GM13976 (cell line): ENCODE data around the gene OAS1.
A peak's percentile ranks its signal among the peaks of the same experiment; 100 is the strongest.

ENCODE experiments used
- DNase-seq: peaks from one replicate; pipeline ENCODE4 v3.0.0; 2012; ENCODE audit warnings: low spot score
- CTCF ChIP-seq: IDR thresholded peaks from 2 replicates; pipeline ENCODE4 v1.5.1; 2012; ENCODE audit warnings: borderline replicate concordance, mild to moderate bottlenecking; ENCODE audit not compliant: insufficient read depth; ENCODE audit errors: extremely low read depth, missing control alignments, control extremely low read depth
- in situ Hi-C: fragments of 300-500 bp; cut with MboI; formaldehyde crosslinking; loops from one replicate; pipeline ENCODE4 v1.12.0; 2022; ENCODE audit warnings: low sequenced_read_pairs, mixed read lengths, inconsistent platforms; ENCODE audit not compliant: unreplicated experiment

Gene OAS1

DNA sequence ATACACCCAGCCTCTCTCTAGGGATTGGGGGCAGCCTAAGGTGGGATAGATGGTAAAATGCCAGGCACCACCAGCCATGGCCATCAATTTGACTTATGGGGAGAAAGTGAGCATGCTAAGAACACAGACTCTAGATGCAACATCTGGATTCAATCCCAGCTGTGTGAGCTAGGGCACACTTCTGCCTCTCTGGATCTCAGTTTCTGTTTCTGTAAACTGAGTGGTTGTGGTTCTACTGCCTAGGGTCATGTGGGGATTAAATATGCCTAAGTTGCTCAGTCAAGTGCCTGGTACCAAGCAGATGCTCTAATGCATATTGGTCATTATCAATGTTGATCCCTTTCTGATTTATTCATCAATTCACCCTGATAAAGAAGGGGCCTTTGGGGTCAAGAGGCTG lies 12.6 kb upstream of the OAS1 start:
- TF ChIP-seq CTCF: no peak
- no peak for DNase-seq
- in situ Hi-C loops: no loop called here

- no peak for DNase-seq
- TF ChIP-seq CTCF: no peak
- in situ Hi-C loops: no loop called here
Measured at GRCh38 chr12:112898380-112898779, 8.4 kb upstream of the OAS1 start.

DNA sequence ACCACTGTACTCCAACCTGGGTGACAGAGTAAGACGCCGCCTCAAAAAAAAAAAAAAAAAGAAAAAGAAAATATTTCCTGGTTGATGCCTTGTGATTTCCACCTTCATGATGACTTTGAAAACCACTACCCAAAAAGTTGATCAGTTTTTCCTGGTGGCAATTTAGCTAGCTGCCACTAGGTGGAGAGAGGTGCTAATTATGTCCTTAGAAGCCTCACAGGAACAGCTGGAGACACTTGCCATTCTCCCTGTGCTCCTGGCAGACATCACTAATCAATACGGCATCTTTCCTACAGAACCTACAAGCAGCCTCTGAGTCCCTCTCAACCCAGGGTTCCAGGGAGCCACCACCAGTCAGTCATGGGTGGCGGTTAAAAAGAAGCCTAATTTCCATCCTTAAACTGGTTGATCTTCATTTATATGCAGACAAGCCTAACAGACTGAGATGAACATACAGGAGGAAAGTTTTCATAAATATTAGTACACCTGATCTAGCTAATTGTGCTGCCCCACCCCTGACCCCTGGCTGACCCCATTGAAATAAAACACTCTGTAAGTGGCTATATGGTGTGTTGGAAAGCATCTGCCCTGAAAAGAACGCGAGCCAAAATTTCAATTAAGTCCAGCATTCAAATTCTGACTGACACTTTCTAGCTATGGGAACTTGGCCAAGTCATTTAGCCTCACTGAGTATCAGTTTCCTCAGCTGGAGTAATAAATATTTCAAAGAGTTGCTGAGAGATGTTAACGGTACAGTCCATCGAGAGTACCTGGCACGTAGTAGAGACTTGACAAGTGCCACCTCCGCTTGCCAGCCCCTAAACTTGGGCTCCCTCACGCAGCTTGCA lies 6.2 kb upstream of the OAS1 start:
- DNase-seq: peak; percentile 58
- in situ Hi-C loops: loop anchor here (10.0 kb wide), 1 partner anchor 94 kb away; no protein-coding TSS in a partner anchor
- peak; percentile 60 for TF ChIP-seq CTCF

GRCh38 chr12:112901271-112901670 lies 5.5 kb upstream of the OAS1 start:
- DNase-seq: no peak
- no peak for TF ChIP-seq CTCF
- in situ Hi-C loops: loop anchor here (10.0 kb wide), 1 partner anchor 94 kb away; no protein-coding TSS in a partner anchor

GRCh38 chr12:112904571-112904970 lies 2.2 kb upstream of the OAS1 start:
- no peak for TF ChIP-seq CTCF
- in situ Hi-C loops: loop anchor here (10.0 kb wide), 1 partner anchor 90 kb away; no protein-coding TSS in a partner anchor
- DNase-seq: no peak

GRCh38 chr12:112905451-112906089 lies 1.2 kb upstream of the OAS1 start:
- no peak for TF ChIP-seq CTCF
- in situ Hi-C loops: loop anchor here (10.0 kb wide), 1 partner anchor 89 kb away; no protein-coding TSS in a partner anchor
- no peak for DNase-seq
